Omental fat pad (tissue), 4 donors: ENCODE results near the gene PCOLCE2. TPM values are rescaled to one million over a fixed set of nuclear protein-coding genes. Genes with fewer than 3 reads are reported as not detected.

Experiments
- ATAC-seq: fragments of 150-250 bp; one replicate; pipeline ENCODE4 v1.9.1; 2016; ENCODE audit warnings: mild to moderate bottlenecking, moderate library complexity; ENCODE audit not compliant: low FRiP score
- DNase-seq: peaks from one replicate; pipeline ENCODE4 v3.0.0-alpha.2; 2019; ENCODE audit warnings: low spot score
- CTCF ChIP-seq, 3 donors: fragments of 450-650 bp; IDR thresholded peaks; one replicate each; pipeline ENCODE4 v1.5.1; 2016 to 2017; ENCODE audit warnings: antibody characterized with exemption in 3 of 3, mild to moderate bottlenecking in 3 of 3, moderate library complexity in 2 of 3
- total RNA-seq, 4 donors: library from RNA; depleted of rRNA; stranded (reverse); fragments of >200 nt; gene quantifications; one replicate each; pipeline ENCODE4 v1.1.0, GENCODE V29; 2016

Gene PCOLCE2
- total RNA-seq, 4 donors from 2014 or later = 70.3 to 238 (median 159) TPM

- DNase-seq (no peak), ATAC-seq (no peak)
- no peak for TF ChIP-seq CTCF (IDR thresholded peaks at IDR 0.05)
Measured at GRCh38 chr3:142866841-142867631, 21.8 kb downstream of the PCOLCE2 start.

DNA sequence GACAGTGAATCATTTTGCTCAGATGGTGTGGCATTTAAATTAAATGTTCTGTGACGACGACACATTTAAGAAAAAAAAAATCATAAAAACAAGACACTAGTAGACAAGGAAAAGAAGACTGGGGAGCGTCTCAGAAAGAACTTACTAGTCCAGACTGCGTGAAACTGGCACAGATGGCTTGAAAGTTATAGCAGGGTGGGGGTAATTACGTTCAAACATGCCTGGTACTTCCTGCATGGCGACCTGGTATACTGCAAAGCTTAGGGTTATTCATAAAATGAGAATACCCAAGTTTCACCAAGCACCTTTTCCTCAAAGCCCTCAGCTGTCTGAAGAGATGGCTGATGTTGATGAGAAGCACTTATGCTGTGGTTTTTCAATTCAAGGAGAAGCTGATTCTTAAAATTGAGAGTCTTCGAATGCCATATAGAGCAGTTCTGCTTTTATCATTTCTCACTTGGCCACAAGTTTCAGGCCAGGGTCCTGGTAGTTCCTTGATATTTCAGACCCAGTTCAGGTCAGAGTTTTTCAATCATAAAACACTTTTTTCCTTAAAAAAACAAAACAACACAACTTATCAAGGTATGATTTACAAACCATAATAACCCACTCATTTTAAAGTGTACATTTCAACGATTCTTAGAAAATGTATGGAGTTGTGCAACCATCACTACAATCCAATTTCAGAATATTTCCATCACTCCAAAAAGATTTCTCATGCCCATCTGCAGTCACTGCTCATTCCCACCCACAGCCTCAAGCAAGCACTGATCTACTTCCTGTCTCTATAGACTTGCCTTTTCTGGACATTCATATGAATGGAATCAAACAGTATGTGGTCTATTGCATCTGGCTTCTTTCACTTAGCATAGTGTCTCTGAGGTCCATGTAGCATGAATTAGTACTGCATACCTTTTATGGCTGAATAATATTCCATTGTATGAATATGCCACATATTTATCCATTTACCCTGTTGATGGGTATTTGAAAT lies 24.7 kb downstream of the PCOLCE2 start:
- ATAC-seq = no peak
- no peak for DNase-seq
- no peak for TF ChIP-seq CTCF (IDR thresholded peaks at IDR 0.05)

GRCh38 chr3:142863010-142863817 lies 25.7 kb downstream of the PCOLCE2 start:
- TF ChIP-seq CTCF (IDR thresholded peaks at IDR 0.05) = no peak
- ATAC-seq = no peak
- no peak for DNase-seq

- TF ChIP-seq CTCF (IDR thresholded peaks at IDR 0.05) = no peak
- DNase-seq (no peak), ATAC-seq (no peak)
Measured at GRCh38 chr3:142861926-142862325, 27.0 kb downstream of the PCOLCE2 start.

- no peak for TF ChIP-seq CTCF (IDR thresholded peaks at IDR 0.05)
- no peak for ATAC-seq
- DNase-seq = no peak
Measured at GRCh38 chr3:142858043-142858442, 30.8 kb downstream of the PCOLCE2 start.

- no peak for DNase-seq
- ATAC-seq = no peak
- no peak for TF ChIP-seq CTCF (IDR thresholded peaks at IDR 0.05)
Measured at GRCh38 chr3:142857056-142857455, 31.8 kb downstream of the PCOLCE2 start.
